ENCODE results near the gene CASP6.
"Not testable (repeated sequence)": the region's sequence is repeated elsewhere in the genome, so short reads cannot be mapped to it uniquely, and the experiment has no call there.

Gene CASP6

GRCh38 chr4:109683621-109684253 lies 19.5 kb downstream of the CASP6 start:
- peaks cover 72% of the 10 kb centered on the region for H3K36me3 Mint-ChIP-seq (ENCODE audit: low read depth)
- peaks cover 20% of the 10 kb centered on the region for H3K9me3 Mint-ChIP-seq
- H3K4me3 Mint-ChIP-seq, result no peak overlapping the region
- H3K27ac Mint-ChIP-seq, result no peak overlapping the region
- no peaks in the 10 kb centered on the region for H3K27me3 Mint-ChIP-seq (ENCODE audit: low read depth)
- H3K4me1 Mint-ChIP-seq, result no peaks in the 10 kb centered on the region
- no peak for TF ChIP-seq CTCF (IDR thresholded peaks at IDR 0.05; ENCODE audit: unreplicated experiment in 3 of 3)

- H3K27ac Mint-ChIP-seq, result no peak overlapping the region
- no peak for TF ChIP-seq CTCF (IDR thresholded peaks at IDR 0.05; ENCODE audit: unreplicated experiment in 3 of 3)
- H3K4me3 Mint-ChIP-seq, result no peak overlapping the region
- peaks cover 67% of the 10 kb centered on the region for H3K36me3 Mint-ChIP-seq (ENCODE audit: low read depth)
- H3K27me3 Mint-ChIP-seq (ENCODE audit: low read depth), result no peaks in the 10 kb centered on the region
- H3K4me1 Mint-ChIP-seq, result no peaks in the 10 kb centered on the region
- H3K9me3 Mint-ChIP-seq, result peaks cover 20% of the 10 kb centered on the region
These were observed 20.4 kb downstream of the CASP6 start for GRCh38 chr4:109682875-109683274.

- not testable (repeated sequence) for H3K4me3 Mint-ChIP-seq; H3K27ac Mint-ChIP-seq; H3K27me3 Mint-ChIP-seq (ENCODE audit: low read depth); H3K4me1 Mint-ChIP-seq
- peaks cover 32% of the 10 kb centered on the region for H3K9me3 Mint-ChIP-seq
- H3K36me3 Mint-ChIP-seq (ENCODE audit: low read depth), result peaks cover 63% of the 10 kb centered on the region
These were observed 24.3 kb downstream of the CASP6 start for GRCh38 chr4:109678925-109679324.

- Mint-ChIP-seq H3K9me3 (peaks cover 32% of the 10 kb centered on the region), H3K36me3 (ENCODE audit: low read depth) (peaks cover 59% of the 10 kb centered on the region)
- H3K27ac Mint-ChIP-seq; H3K4me3 Mint-ChIP-seq; H3K27me3 Mint-ChIP-seq (ENCODE audit: low read depth); H3K4me1 Mint-ChIP-seq: not testable (repeated sequence)
These were observed 24.8 kb downstream of the CASP6 start for GRCh38 chr4:109678472-109678871.

- Mint-ChIP-seq H3K4me1 (no peaks in the 10 kb centered on the region), H3K4me3 (no peak overlapping the region), H3K9me3 (peaks cover 33% of the 10 kb centered on the region), H3K36me3 (ENCODE audit: low read depth) (peaks cover 52% of the 10 kb centered on the region), H3K27ac (no peak overlapping the region), H3K27me3 (ENCODE audit: low read depth) (no peaks in the 10 kb centered on the region)
- TF ChIP-seq CTCF (IDR thresholded peaks at IDR 0.05; ENCODE audit: unreplicated experiment in 3 of 3), result no peak
These were observed 26.4 kb downstream of the CASP6 start for GRCh38 chr4:109676886-109677285.

- Mint-ChIP-seq H3K27ac (no peak overlapping the region), H3K4me3 (no peak overlapping the region)
- no peak for TF ChIP-seq CTCF (IDR thresholded peaks at IDR 0.05; ENCODE audit: unreplicated experiment in 3 of 3)
These were observed 27.4 kb downstream of the CASP6 start for GRCh38 chr4:109675843-109676242.

GRCh38 chr4:109675181-109675580 lies 28.1 kb downstream of the CASP6 start:
- Mint-ChIP-seq H3K27ac (no peak overlapping the region), H3K4me1 (no peaks in the 10 kb centered on the region), H3K27me3 (ENCODE audit: low read depth) (no peaks in the 10 kb centered on the region)

More at GRCh38 chr4:109675843-109676242, 27.4 kb downstream of the CASP6 start:
- no peaks in the 10 kb centered on the region for H3K4me1 Mint-ChIP-seq
- peaks cover 50% of the 10 kb centered on the region for H3K36me3 Mint-ChIP-seq (ENCODE audit: low read depth)
- no peaks in the 10 kb centered on the region for H3K27me3 Mint-ChIP-seq (ENCODE audit: low read depth)
- peaks cover 34% of the 10 kb centered on the region for H3K9me3 Mint-ChIP-seq

More at GRCh38 chr4:109675181-109675580, 28.1 kb downstream of the CASP6 start:
- peaks cover 43% of the 10 kb centered on the region for H3K36me3 Mint-ChIP-seq (ENCODE audit: low read depth)
- TF ChIP-seq CTCF (IDR thresholded peaks at IDR 0.05; ENCODE audit: unreplicated experiment in 3 of 3), result no peak
- H3K9me3 Mint-ChIP-seq, result peaks cover 31% of the 10 kb centered on the region
- no peak overlapping the region for H3K4me3 Mint-ChIP-seq
